Stimulated activated CD8-positive, alpha-beta memory T cell treated with anti-CD3 and anti-CD28 coated beads, Interleukin-7, amount 100 ng/mL, for 1 hour (primary cell): ENCODE measurements around the gene KCTD18.

Experiments
- DNase-seq, 2 donors: peaks; one replicate each; pipeline ENCODE4 v3.0.0-alpha.2; 2020; ENCODE audit warnings: low read depth in 2 of 2

KCTD18 gene

DNA sequence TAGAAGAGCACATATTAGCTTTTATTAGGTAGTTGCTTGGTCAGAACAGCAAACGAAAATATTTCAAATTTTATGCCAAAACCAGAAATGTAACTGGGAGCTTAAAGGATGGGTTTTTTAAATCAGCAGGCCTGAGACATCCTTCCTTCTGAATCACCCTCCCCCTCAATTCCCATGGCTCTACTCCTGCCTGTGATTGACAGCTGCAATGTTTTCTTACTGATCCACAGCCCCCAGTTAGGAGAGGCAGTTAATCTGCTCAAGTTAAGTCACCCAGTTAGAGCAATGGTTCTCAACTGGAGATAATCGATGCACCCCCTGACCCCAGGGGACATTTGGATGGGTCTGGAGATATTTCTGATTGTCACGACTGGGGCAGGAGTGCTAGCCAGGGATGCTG is 24.9 kb downstream of the KCTD18 start:
- DNase-seq = no peak

DNA sequence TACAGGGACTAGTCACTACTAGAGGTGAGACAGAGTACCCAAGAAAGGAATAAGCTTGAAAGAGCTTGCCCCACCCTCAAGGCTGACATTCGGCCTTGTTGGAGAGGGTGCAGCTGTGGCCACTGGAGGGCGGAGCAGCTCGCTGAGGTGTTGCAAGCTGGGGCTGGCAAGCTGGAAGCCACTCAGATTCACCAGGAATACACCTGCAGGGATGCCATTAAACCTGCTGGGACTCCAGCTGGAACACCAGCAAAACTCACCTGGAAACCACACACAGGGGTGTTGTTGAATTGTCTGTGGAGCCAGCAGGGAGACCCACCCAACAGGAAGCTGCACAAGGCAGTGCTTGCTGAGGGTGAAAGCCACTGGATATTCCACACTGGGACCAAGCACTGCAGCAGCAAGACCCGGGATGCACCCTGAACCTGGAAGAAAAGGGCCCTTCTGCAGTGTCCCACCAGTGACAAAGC is 26.1 kb downstream of the KCTD18 start:
- DNase-seq = no peak

DNA sequence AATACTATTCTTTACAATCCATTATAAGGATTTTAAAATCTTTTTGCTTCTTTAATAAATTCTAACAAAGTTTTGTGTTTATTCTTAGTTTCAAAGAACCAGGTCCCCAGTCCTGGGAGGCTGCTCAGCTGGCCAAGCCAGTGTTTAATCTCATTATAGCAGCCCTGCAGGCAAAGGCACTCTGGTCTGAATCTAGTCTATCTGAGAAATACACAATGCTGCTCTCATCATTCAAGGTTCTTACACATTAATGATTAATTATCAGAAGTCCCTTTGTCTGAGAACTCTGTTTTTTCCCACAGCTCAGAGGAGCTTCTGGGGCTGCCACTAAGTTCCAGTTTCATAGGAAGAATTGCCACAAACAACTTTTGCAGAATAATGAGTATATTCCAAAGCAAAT is 27.7 kb downstream of the KCTD18 start:
- DNase-seq = no peak

DNA sequence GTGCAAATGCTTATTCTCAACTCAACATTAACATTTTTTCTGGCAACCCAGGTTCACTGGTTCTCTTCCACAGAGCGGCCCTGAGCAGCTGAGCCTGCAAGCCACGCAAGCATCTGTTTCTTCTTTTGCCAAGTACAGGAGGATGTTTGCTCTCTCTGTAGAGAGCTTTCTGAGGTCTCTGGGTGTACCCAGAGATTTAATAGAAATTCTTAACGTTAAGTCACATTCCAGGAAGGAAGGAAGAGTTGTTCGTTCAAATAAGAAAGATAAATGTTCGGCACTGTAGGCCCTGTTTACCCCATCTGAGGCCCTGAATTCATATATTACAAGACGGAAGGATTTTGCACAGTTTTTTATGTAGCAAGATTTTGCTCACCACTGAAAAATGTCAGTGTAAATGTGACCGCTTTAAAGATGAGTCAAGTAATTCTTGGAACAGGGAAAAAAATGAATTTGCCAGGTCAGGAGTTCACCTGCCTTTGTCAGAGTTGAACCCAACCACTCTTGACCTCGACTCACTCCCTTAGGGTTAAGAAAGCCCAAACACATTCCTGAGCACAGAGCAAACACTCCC is 30.1 kb downstream of the KCTD18 start:
- DNase-seq = no peak

DNA sequence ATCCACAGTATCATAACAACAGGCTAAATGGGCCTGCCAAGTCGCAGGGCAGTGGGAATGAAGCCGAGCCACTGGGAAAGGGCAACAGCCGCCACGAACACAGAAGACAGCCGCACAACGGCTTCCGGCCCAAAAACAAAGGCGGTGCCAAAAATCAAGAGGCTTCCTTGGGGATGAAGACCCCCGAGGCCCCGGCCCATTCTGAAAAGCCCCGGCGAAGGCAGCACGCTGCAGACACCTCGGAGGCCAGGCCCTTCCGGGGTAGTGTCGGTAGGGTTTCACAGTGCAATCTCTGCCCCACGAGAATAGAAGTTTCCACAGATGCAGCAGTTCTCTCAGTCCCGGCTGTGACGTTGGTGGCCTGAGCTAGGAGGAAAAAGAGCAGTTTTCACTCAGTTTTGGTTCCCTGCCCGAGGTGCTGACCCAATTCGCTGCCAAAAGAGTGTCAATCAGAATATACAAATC is 32.2 kb downstream of the KCTD18 start:
- DNase-seq = no peak

DNA sequence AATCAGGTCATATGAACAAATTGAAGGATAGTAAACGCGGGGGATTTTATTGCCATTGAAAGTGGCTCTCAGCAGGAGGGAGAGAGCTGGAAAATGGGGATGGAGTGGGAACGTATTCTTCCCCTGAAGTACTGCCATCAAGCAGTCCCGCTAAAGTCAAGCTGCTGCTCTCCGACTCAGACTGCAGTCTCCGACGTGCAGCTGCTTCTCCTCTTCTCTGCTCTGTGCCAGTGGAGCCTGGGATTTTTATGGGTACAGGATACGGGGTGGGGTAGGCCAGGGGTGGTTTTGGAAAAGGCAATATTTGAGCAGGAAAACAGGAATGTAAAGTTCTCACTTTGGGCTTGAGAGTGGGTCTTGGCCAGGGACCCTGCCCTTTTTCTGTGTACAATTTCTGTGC is 33.0 kb downstream of the KCTD18 start:
- no peak for DNase-seq

DNA sequence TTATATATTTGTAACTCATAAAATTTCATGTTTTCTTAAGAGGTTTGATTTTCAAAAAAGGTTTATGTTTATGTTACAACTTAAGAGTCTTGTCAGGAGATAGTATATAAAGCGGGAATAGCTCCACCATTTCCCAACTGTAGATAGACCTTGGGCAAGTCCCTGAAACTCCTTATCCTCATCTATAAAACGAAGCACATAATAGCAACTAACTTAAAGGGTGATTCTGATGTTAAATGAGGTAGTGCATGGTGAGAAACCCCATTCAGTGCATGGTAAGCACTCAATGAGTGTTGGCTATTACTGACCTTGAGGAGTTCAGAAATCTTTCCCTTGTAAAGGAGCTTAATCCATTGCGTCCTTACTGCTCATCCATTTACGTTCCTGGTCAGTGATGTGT is 34.1 kb downstream of the KCTD18 start:
- DNase-seq = no peak

DNA sequence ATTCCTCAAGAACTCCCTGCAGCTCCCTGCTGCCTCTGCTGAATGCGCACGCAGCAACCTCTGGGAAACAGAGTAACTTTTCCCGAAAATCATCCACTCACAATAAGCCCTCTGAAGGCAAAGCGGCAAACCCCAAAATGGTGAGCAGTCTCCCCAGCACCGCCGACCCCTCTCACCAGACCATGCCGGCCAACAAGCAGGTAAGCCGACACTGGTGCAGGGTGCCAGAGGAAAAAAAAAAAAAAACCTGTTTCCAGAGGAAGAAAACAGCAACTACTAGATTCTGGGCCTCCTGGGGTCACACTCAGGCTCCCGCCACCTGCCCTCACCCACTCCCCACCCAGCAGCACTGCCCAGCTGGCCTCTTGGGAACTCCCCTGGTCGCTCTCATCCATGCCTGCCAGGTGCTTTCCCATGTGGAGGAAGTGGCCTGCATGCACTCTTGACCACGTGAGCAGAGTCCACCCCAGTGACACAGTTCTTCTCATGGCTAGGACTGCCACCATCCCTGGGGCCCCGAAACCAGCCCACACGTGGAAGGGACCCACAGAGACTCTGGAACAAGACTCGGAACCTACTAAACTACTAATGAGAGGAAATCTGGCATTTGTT is 36.9 kb downstream of the KCTD18 start:
- no peak for DNase-seq

DNA sequence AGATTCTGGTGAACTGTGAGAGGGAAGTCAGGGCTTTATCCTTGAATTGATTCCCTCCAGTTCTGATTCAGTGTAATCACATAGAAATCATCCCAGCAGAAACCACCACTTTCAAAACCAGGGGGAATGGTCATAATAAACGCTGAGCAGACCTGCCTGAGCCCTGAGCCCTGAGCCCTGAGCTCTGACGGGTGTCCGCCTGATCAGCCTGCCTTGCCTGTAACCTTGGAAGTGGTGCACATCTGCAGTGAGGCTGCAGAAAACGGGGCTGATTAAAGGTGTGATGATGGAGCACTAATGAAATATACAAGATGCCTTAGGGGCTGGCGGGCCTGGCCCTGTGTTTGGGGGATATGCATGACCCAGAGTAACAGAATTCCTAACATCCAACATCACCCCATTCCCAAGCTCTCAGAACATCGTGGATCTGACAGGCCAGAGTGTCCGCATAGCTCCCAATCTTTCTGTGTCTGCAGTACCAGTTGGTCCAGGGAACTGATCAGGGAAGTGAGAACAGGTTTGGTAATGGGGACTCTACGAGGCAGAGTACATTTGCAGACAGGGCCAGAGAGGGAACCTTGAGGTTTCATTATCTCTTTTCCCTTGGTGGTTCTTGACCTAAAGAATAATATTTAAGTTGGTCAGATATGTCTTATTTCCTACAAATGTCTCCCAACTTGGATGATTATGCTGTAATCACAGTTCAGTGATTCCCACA is 37.8 kb downstream of the KCTD18 start:
- DNase-seq = no peak

DNA sequence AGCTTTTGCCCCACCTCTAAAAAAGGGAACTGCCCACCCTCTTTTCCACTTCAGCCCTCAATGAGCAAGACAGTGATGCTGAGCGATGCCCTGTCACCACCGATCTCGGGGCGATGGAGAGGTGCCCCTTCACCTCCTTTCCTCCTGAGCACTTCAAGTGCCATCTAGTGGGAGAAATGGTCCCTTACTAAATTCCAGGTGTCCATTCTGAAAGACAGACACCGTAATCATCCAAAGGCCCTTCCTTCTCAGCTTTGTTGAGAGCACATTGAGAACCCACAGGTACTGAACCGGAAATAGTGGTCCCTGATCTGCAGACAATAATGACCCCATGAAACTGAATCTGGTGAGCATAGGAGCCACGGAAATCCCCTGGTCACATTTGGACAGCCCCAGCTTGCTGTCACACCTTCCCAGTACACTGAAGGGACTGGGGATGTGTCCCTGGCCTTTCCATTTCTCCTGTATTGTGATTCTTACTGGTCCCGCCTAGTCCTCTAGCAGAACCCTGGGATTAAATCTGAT is 38.5 kb downstream of the KCTD18 start:
- DNase-seq = no peak

DNA sequence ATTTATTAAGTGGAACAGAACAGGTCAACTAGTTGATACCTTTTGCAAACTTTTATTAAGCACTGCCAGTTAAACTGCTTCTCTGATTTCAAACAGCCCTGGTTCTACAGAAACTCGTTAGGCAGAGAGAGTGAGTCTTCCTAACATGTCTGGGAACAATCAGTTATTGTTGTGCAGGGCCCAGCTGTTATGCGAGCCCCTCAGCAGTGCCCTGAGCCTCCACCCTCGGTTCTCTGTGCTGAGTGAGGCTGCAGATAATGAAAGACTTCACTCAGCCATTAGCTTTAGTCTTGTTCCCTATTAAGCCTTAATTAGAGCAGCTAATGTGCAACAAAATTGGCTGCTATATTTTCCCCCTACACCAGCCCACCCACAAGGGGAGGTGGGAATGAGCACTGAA is 39.6 kb downstream of the KCTD18 start:
- no peak for DNase-seq

DNA sequence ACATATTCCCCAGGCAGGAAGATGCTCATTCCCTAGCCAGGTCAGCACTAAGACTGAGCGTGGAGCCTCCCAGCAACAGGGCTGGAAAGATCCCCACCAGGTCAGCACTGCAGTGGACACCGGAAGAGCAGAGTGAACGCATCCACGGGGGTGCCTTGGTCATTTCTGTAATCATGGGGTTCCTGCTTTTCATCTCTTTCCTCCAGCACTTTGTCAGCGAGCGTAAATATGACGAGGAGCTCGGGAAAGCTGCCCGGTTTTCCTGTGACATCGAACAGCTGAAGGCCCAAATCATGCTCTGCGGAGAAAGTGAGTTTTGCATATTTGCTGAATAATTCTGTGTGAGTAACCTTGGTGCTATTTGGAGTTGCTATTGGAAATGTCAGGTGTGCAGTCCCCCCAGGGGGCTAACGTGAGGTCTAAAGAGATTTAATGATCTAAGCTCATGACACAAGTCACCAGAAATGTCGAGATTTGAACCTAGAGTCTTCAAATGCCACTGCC is 40.1 kb downstream of the KCTD18 start:
- no peak for DNase-seq

DNA sequence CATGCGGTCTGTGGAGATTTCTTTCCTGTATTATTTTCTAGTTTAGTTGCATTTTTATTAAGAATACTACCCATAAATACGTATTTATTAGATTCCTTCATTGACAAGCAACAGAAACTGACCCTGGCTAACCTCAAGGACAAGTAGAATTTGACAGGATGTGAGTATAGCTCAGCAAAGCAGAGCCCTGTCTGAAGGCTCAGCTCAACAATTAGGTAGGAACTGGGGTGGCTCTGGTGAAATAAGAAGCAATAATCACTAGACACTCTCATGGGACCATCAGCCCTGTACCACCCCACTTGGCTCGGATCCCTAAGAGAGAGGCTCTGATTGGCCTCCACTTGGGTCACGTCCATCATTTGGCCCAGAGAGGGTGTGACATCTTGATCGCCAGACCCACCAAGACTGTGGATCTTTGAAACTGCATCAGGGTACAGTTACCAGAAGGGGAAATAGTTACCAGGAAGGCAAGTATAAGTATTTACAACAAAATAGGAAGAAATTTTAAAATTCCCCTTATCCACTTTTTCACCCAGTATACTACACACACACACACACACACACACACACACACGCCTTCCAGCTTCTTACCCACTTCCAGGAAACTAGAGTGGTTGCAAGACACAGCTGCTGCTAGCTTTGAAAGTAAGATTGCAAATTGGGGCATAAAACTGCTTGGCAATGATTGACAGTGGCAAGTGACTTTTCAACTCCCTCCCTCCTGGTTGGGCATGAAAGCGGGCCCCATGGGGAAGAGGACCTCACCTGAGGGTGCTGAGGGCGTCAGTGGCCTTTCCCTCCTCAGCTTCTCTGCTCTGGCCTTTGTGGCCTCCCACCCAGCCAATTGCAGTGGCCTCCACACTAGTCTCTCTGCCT is 41.8 kb downstream of the KCTD18 start:
- DNase-seq = no peak

DNA sequence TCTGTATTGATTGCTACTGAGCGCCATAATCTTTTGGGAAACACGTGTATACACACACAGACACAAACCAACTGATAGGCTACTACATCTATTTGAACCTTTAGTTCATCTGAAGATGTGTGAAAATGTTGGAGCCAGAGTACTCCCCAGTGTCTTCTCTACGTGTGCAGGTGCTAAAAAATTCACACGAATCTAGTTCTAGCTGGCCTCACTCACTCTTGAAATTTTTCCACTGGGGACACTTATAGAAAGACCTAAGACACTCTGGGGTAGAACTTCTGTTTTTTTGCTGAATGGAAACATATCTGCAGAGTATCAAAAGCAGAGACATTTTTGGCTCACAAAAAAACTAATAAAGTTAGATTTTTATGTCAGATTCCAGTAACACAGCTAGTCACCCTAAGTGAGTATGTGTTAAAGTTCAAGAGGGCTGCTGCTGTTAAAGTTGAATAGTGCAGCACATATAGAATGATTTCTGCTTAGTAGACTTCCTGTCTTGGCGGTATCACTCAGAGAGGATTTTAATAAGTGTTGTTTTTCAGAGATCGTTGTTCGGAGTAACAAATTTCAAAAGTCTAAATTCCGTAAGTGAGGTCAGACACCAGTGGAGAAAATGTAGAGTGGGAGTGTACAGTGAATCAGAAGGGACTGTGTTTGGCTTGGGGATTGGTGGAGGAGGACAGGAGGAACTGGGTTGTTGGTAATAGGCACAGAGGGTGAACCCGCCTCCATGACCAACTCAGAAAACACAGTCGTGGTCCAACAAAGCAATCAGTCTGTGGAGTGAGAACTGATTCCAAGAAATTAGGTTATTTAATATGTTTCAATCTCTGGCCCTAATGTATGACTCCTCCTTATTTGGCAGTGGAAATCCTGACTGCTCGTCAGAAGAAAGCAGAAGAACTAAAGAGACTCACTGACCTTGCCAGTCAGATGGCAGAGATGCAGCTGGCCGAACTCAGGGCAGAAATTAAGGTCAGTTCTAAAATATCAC is 43.1 kb downstream of the KCTD18 start:
- DNase-seq = no peak

DNA sequence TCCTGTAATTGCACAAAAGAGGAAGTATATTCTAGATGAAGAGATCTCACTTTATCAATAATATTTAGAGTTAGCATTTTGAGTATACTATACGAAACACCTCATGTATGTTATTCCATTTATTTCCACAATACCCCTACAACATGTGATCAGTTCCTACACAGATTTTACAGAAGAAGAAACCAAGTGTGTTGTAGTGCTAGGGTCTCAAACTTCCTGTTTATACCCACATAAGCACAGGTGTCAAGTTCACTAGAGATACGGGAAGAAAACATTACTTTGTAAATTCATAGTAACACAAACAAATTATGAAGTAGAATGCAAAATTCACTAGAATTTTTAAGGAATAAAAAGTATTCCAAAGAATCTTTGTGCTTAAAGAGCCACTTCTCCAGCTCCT is 46.4 kb downstream of the KCTD18 start:
- no peak for DNase-seq

DNA sequence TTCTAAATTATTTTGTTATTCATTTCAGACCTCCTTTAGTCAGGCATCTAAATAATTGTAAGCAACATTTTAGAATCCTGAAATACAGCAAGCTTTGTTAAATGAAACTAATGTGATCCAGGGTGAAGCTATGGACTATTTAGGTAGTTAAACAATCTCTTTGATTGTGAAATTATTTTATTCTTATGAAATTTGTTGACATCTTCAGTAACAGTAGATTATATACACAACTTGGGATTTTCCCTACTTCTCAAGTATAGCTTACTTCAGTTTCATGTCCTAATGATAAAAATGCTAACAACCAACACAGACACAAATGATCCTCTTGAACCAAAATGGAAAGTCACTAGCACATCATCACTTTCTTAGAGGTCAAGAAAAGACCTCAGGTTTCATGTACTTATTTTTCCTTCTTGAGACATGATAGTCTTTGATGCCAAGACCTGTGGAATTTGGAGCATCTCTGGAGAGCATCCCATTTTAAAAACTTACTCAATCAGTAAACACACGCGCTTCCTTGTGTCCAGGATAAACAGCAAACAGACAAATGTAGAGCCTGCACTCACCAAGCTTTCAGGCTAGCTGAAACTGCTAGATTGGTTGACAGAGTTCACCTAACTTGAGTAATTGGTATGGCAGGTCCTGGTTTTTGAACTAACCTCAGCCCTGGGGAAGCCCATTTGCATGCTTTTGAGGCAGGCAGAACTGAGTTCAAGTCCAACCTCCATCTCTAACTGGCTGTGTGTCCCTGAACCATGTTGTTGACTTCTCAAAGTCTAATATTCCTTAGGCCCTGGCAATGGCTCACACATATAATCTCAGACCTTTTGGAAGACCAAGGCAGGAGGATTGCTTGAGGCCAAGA is 47.8 kb downstream of the KCTD18 start:
- DNase-seq = no peak

DNA sequence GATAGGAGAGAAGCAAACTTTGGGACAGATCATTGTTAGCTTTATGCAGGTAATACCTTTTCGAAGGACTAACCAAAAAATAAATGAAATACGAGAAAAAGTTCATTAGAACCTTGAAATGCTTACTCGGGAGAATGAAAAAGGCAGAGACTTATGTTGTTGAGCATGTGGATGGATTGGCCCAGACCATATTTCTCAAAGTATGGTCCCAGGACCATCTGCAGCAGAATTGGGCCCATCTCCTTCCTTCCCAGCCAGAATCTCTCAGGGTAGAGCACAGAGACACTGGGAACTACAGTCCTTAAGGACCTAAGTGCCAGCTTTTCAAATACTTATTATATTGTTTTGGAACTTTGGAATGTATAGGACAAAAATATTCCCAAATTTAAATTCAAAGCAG is 50.8 kb downstream of the KCTD18 start:
- DNase-seq = no peak

DNA sequence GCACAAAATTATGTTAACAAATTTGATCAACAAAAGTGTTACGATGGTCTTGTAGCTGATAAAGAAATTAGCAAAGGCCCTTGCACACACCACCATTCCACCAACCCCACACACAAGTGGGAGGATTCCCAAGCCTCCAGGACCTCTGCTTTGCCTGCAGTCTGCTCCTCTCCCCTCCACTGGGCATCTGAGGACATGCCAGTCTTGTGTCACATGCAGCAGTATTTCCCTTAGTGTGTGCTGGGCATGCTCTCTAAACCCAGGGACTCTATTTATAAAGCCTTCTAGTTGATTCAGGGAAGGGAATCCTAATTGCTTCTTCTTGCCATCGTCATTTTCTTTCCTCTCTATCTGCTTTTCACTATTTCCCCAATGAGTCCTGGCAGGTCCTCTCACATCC is 53.3 kb downstream of the KCTD18 start:
- DNase-seq = no peak

DNA sequence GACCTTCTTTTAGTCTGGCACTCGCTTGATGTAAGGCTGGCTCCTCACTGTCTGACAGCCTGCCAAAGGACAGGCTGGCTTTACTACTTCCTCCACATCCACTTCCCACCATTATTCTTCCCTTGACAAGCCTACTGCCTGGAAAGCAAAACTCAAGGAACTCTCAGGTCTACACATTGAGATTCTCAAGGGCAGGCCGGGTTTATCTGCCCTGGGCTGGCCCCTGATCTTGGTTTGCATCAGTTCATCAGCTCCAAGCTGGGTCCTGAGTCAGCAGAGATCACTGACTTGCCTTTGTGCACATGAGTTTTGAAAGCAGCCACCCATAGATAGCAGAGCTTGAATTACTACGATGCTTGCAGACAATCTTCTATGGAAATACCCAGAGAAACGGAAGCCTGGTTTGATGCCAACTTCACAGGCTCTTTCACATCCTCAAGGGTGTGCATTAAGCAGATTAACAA is 53.9 kb downstream of the KCTD18 start:
- DNase-seq = no peak
